ENCODE measurements around the gene PTPN13.

PTPN13 gene

GRCh38 chr4:86596807-86597206 lies 2.7 kb downstream of the PTPN13 start:
- no peak for DNase-seq (ENCODE audit: low spot score)
- in situ Hi-C loops (cut with MboI; ENCODE audit: low sequenced_read_pairs, unreplicated experiment): no loop called here
- no peak for TF ChIP-seq CTCF (IDR thresholded peaks at IDR 0.05; ENCODE audit: borderline replicate concordance, control extremely low read depth, extremely low read depth, insufficient read depth, missing control alignments)

DNA sequence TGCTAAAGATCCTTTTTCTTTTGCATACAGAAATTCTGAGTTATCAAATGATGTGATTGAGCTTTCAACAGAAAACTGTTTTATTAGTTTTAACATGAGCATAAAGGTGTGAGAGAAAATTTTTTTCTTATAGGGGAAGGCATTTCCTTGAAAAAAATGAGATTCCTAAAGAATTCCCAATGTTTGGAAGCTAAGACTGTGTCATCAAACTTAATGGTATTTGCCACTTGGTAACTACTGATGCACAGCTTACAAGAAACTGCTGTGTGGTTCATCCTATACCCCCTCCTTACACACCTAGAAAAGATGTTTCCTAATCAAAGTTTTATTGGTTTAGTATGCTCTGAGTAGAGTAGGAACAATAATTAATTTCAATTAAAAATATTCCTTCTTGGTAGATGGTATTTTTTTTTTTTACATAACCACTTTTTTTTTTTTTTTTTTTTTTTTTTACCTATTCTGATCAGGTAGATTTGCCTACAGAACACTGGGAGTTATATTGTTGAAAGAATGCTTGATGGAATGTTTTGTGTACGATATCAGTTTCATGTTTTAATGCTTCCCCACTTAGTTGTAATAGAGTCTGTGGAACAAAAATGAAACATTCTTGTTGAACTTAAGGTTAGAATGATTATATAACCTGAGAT lies 6.0 kb downstream of the PTPN13 start:
- DNase-seq (ENCODE audit: low spot score): no peak
- in situ Hi-C loops (cut with MboI; ENCODE audit: low sequenced_read_pairs, unreplicated experiment): no loop called here
- no peak for TF ChIP-seq CTCF (IDR thresholded peaks at IDR 0.05; ENCODE audit: borderline replicate concordance, control extremely low read depth, extremely low read depth, insufficient read depth, missing control alignments)

GRCh38 chr4:86603311-86603885 lies 9.3 kb downstream of the PTPN13 start:
- in situ Hi-C loops (cut with MboI; ENCODE audit: low sequenced_read_pairs, unreplicated experiment): no loop called here
- no peak for DNase-seq (ENCODE audit: low spot score)
- TF ChIP-seq CTCF (IDR thresholded peaks at IDR 0.05; ENCODE audit: borderline replicate concordance, control extremely low read depth, extremely low read depth, insufficient read depth, missing control alignments): no peak

GRCh38 chr4:86606809-86607208 lies 12.7 kb downstream of the PTPN13 start:
- no peak for DNase-seq (ENCODE audit: low spot score)
- TF ChIP-seq CTCF (IDR thresholded peaks at IDR 0.05; ENCODE audit: borderline replicate concordance, control extremely low read depth, extremely low read depth, insufficient read depth, missing control alignments): no peak
- in situ Hi-C loops (cut with MboI; ENCODE audit: low sequenced_read_pairs, unreplicated experiment): no loop called here

DNA sequence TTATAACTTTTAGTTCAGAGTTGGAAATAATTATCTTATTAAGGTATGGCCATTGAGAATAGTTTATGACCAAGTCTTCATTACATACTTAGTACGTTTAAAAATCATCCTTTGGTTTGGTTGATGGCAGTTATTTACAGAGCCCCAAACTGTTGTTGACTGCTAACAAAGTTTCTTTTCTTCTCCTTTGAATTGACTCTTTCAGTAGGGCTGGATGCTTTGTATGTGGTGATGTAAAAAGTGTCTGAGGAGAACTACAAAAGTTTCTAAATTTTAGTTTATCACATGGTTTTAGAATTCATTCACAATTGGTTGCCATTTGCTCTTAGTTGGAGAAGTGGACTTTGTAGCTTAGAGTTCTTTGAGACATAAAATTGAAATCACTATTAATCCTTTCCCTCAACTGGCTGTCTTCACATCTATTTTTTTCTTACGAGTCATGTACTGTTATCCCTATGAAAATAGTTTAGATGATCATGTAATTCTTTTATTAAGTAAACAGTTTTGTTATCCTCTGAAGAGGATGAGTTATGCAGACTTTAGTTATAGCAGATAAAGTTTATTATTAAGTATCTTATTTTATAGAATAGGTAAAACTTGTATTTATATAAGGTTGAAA lies 14.8 kb downstream of the PTPN13 start:
- no peak for DNase-seq (ENCODE audit: low spot score)
- TF ChIP-seq CTCF (IDR thresholded peaks at IDR 0.05; ENCODE audit: borderline replicate concordance, control extremely low read depth, extremely low read depth, insufficient read depth, missing control alignments): no peak
- in situ Hi-C loops (cut with MboI; ENCODE audit: low sequenced_read_pairs, unreplicated experiment): no loop called here

DNA sequence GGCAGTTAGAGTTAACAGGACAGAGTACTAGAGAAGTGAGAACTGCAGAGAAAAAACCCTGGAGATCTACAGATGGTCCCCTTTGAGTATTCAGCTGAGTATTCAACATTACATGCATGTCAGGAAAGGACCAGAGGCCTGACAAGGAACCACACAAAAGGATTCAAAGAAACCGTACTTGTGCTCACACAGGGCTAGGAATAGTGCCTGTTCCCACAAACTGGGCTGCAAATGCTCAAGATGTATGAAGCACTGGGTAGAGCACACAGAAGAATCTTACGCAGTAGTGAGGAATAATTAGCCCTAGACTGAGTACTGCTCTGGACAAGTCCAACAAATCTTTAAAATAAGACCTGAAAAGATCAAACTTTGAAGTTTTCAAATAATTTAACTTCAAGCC lies 17.6 kb downstream of the PTPN13 start:
- in situ Hi-C loops (cut with MboI; ENCODE audit: low sequenced_read_pairs, unreplicated experiment): no loop called here
- TF ChIP-seq CTCF (IDR thresholded peaks at IDR 0.05; ENCODE audit: borderline replicate concordance, control extremely low read depth, extremely low read depth, insufficient read depth, missing control alignments): no peak

More for the DNA sequence above, 17.6 kb downstream of the PTPN13 start:
- DNase-seq (ENCODE audit: low spot score): no peak

Measured in GM13976 (cell line).